Hepatocyte (in vitro differentiated cells): ENCODE measurements around the gene WNT2.

Experiments used
- EZH2 ChIP-seq: fragments of 200-600 bp; sonication (generic); IDR thresholded peaks from 2 replicates; pipeline ENCODE4 v1.6.1; 2016; ENCODE audit warnings: antibody characterized with exemption, mild to moderate bottlenecking, borderline replicate concordance
- TF ChIP-seq, protein P1 (sequence below): fragments of 200-600 bp; sonication (generic); IDR thresholded peaks from 2 replicates; pipeline ENCODE4 v1.5.1; 2016; ENCODE audit warnings: antibody characterized with exemption, mild to moderate bottlenecking; ENCODE audit not compliant: poor library complexity

DNA sequence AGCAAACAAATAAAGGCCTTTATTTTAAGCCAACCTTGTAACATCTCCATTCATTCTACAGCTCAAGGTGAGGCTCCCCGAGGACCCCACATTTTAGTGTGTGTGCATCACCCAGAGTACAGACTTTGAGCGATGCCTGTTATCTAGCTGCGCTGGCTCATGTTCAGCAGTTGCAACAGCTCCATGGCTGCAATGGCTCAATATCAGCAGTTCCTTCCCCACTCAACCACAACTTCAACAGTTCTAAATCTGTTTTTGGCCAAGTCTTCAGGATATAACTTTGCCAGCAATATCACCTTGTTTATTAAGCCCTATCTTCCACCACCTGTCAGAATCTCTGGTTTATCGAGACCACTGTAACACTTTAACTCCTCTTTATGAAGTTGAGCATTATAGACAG lies 95.8 kb downstream of the WNT2 start:
- TF ChIP-seq, protein P1, sequence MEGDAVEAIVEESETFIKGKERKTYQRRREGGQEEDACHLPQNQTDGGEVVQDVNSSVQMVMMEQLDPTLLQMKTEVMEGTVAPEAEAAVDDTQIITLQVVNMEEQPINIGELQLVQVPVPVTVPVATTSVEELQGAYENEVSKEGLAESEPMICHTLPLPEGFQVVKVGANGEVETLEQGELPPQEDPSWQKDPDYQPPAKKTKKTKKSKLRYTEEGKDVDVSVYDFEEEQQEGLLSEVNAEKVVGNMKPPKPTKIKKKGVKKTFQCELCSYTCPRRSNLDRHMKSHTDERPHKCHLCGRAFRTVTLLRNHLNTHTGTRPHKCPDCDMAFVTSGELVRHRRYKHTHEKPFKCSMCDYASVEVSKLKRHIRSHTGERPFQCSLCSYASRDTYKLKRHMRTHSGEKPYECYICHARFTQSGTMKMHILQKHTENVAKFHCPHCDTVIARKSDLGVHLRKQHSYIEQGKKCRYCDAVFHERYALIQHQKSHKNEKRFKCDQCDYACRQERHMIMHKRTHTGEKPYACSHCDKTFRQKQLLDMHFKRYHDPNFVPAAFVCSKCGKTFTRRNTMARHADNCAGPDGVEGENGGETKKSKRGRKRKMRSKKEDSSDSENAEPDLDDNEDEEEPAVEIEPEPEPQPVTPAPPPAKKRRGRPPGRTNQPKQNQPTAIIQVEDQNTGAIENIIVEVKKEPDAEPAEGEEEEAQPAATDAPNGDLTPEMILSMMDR: no peak
- TF ChIP-seq EZH2: no peak
